ENCODE data around the gene DUS1L.
A peak's percentile ranks its signal among the peaks of the same experiment; 100 is the strongest.

DUS1L gene

GRCh38 chr17:82021900-82022309 lies 43.7 kb downstream of the DUS1L start:
- TF ChIP-seq BACH2 (CRISPR knock-in tag; IDR thresholded peaks at IDR 0.05; ENCODE audit: borderline replicate concordance) (no peak), ZNF8 (CRISPR knock-in tag; IDR thresholded peaks at IDR 0.05) (no peak), CREB5 (CRISPR knock-in tag; IDR thresholded peaks at IDR 0.05; ENCODE audit: low read depth) (no peak), ZC3H10 (CRISPR knock-in tag; IDR thresholded peaks at IDR 0.05) (no peak), ESRRG (CRISPR knock-in tag; IDR thresholded peaks at IDR 0.05) (no peak), OSR1 (CRISPR knock-in tag; IDR thresholded peaks at IDR 0.05) (no peak), TOX (CRISPR knock-in tag; IDR thresholded peaks at IDR 0.05; ENCODE audit: borderline replicate concordance) (no peak)
- no peak for ATAC-seq

GRCh38 chr17:82021107-82021899 lies 44.3 kb downstream of the DUS1L start:
- peak; percentile 87; the same call in 1 of the 2 replicates for TF ChIP-seq ZFP3 (CRISPR knock-in tag; IDR thresholded peaks at IDR 0.05)
- no peak for TF ChIP-seq CREB5 (CRISPR knock-in tag; IDR thresholded peaks at IDR 0.05; ENCODE audit: low read depth)
- ATAC-seq = peak; percentile 45

DNA sequence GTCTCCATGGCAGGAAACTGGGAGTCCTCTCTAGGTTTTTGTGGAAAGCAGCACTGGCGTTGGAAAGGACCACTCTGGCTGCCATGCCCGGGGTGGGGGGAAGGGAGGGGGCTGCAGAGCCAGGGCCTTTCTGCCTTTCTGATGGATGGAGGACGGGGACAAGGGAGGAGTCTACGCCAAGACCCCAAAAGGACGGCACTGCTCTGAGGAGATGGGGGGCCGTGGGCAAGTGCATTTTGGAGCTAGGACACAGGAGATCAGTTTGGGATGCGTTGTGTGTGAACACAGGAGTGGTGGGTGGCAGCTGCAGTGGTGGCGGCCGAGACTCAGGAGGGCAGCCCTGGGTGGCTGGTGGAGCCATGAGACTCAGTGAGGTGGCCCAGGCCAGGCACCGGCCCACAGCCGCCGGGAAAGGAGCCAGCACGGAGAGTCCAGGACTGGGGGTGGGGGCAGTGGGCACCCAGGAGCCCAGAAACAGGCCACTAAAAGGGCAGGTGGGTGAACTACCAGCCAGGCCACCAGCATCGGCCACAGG lies 45.0 kb downstream of the DUS1L start:
- TF ChIP-seq ZNF565 (CRISPR knock-in tag; conservative IDR thresholded peaks at IDR 0.05; ENCODE audit: low read depth) = no peak
- no peak for ATAC-seq

GRCh38 chr17:82019690-82020571 lies 45.7 kb downstream of the DUS1L start:
- peak; percentile 4; the same call in 1 of the 3 replicates for ATAC-seq
- TF ChIP-seq ISL1 (CRISPR knock-in tag; IDR thresholded peaks at IDR 0.05) (no peak), OSR1 (CRISPR knock-in tag; IDR thresholded peaks at IDR 0.05) (no peak), GLIS3 (CRISPR knock-in tag; IDR thresholded peaks at IDR 0.05) (no peak)
- TF ChIP-seq, protein P1, sequence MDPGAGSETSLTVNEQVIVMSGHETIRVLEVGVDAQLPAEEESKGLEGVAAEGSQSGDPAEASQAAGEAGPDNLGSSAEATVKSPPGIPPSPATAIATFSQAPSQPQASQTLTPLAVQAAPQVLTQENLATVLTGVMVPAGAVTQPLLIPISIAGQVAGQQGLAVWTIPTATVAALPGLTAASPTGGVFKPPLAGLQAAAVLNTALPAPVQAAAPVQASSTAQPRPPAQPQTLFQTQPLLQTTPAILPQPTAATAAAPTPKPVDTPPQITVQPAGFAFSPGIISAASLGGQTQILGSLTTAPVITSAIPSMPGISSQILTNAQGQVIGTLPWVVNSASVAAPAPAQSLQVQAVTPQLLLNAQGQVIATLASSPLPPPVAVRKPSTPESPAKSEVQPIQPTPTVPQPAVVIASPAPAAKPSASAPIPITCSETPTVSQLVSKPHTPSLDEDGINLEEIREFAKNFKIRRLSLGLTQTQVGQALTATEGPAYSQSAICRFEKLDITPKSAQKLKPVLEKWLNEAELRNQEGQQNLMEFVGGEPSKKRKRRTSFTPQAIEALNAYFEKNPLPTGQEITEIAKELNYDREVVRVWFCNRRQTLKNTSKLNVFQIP (CRISPR knock-in tag; IDR thresholded peaks at IDR 0.05; ENCODE audit: borderline replicate concordance, low read depth) = no peak

DNA sequence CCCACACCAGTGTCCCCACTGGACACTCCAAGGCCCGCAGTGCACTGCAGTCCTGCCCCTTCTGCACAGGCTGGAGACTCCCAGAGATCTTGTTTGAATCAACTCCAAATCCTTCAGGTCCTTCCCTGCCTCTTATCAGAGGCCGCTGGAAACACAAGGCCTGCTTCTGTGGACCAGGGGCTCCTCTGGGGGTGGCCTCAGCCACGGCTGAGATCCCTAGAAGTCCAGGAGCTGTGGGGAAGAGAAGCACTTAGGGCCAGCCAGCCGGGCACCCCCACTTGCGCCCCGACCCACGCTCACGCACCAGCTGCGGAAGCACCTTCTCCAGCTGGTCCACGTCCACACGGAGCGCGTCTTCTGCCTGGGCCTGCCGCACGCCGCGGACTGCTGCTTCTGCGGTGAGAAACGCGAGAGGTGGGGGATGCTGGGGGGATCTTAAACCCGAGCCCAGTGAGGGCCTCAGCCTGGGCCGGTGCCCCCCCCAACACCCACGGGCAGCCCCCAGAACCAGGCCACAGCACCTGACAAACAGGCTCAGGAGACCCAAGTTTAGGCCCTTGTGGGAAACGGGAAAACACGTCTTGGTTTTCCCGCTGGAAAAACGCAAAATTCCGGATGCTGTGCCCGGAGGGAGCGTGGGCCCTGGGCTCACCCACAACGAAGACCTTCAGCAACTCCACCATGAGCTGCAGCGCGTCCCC lies 46.5 kb downstream of the DUS1L start:
- ATAC-seq = no peak
- TF ChIP-seq CREB5 (CRISPR knock-in tag; IDR thresholded peaks at IDR 0.05; ENCODE audit: low read depth) (no peak), TCF4 (CRISPR knock-in tag; IDR thresholded peaks at IDR 0.05; ENCODE audit: borderline replicate concordance) (no peak), GLIS3 (CRISPR knock-in tag; IDR thresholded peaks at IDR 0.05) (no peak), TOX (CRISPR knock-in tag; IDR thresholded peaks at IDR 0.05; ENCODE audit: borderline replicate concordance) (no peak), PPARA (CRISPR knock-in tag; IDR thresholded peaks at IDR 0.05; ENCODE audit: borderline replicate concordance) (no peak), ZFP3 (CRISPR knock-in tag; IDR thresholded peaks at IDR 0.05) (no peak)
- TF ChIP-seq, protein P1 (CRISPR knock-in tag; IDR thresholded peaks at IDR 0.05; ENCODE audit: borderline replicate concordance, low read depth) = no peak
- TF ChIP-seq, protein P2, sequence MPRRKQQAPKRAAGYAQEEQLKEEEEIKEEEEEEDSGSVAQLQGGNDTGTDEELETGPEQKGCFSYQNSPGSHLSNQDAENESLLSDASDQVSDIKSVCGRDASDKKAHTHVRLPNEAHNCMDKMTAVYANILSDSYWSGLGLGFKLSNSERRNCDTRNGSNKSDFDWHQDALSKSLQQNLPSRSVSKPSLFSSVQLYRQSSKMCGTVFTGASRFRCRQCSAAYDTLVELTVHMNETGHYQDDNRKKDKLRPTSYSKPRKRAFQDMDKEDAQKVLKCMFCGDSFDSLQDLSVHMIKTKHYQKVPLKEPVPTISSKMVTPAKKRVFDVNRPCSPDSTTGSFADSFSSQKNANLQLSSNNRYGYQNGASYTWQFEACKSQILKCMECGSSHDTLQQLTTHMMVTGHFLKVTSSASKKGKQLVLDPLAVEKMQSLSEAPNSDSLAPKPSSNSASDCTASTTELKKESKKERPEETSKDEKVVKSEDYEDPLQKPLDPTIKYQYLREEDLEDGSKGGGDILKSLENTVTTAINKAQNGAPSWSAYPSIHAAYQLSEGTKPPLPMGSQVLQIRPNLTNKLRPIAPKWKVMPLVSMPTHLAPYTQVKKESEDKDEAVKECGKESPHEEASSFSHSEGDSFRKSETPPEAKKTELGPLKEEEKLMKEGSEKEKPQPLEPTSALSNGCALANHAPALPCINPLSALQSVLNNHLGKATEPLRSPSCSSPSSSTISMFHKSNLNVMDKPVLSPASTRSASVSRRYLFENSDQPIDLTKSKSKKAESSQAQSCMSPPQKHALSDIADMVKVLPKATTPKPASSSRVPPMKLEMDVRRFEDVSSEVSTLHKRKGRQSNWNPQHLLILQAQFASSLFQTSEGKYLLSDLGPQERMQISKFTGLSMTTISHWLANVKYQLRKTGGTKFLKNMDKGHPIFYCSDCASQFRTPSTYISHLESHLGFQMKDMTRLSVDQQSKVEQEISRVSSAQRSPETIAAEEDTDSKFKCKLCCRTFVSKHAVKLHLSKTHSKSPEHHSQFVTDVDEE (CRISPR knock-in tag; IDR thresholded peaks at IDR 0.05) = no peak
